OCI-M2 (cell line): ENCODE measurements around the gene NLRC3.
"Not testable (repeated sequence)": the region's sequence is repeated elsewhere in the genome, so short reads cannot be mapped to it uniquely, and the experiment has no call there.

Source experiments
- DNase-seq: peaks from one replicate; lab custom pipeline; 2025; ENCODE audit not compliant: unreplicated experiment; lab: John Stamatoyannopoulos, UW

Gene NLRC3

DNA sequence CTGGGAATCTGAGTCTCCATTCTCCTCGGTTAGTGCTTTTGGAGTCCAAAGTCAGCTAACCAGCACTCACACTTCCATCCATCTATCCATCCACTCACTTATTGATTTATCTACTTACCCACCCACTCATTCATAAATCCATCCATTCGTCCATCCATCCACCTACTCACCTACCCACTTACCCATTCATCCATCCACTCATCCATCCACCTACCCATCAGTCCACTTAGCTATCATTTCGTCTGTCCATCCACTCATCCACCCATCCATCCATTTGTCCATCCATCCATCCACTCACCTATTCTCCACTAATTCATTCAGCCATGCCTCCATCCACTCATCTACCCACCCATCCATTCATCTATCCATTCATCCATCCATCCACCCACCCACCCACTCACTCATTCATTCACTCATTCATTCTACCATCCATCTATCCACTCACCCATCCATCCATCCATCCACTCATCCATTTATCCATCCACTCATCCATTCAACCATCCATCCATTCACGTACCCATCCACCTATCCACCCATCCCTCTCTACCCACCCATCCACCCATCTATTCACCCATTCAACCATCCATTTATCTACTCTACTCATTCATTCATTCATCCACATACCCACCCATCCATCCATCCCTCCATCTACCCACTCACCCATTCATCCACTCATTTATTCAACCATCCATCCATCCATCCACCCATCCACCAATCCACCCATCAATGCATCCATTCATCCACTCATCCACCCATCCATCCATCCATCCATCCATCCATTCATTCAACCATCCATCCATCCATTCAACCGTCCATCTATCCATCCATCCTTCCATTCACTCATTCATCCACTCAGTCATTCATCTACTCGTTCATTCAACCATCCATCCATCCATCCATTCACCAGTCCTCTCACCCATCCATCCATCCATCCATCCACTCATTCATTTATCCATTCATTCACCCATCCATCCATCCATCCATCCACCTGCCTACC, 26.1 kb downstream of the NLRC3 start:
- no peak for DNase-seq

DNA sequence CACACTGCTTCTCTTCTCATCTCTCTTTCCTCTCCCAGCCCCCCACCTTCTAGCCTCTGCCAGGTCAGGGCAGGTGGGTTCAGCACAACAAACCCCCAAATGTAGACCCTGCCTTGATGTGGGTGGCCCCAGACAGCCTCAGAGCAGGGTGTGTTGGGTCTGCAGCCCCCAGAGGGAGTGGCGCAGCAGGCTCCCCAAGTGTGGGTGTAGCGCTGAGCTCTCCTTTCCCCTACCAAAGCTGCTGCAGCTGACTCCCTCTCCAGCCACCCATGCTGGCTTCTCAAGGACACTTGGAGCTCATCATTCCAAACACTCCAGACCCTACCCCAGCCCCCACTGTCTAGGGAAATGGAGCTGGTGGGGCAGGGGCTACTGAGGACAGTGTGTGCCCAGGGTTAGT, 27.3 kb downstream of the NLRC3 start:
- no peak for DNase-seq

DNA sequence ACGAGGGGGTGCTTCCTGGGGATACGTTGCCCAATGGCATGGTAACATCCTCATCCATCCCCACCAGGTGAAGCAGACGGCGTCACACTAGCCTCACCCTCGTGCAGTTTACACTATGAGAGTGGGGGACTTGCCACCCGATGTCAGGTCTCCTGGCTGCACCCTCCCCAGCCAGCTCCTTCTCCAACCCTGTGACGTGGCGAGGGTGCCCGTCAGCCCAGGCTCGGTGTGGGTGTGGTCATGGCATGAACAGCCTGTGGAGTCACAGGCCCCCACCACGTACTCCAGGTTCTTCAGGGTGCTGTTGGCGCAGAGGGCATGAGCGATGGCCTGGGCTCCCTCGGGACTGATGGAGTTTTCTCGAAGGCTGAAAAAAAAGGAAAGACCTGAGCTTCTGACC, 28.3 kb downstream of the NLRC3 start:
- DNase-seq, result no peak

DNA sequence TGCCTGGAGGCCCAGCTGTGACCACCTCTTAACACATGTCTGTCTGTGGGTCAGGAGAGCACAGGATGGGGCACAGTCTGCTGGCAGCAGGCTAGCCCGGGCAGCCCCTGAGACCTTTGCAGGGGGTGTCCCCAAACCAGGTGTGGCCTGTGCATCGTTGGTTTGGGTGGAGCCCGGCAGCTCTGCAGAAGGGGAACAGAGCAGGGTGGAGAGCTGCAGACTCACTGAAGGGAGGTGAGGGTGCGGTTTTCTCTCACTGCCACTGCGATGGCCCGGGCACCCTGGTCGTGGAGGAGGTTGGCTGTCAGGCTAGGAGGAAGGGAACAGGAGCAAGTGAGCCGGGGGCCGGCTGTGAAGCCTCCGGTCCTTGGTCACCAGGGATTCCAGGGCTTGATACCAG, 28.8 kb downstream of the NLRC3 start:
- DNase-seq, result no peak

DNA sequence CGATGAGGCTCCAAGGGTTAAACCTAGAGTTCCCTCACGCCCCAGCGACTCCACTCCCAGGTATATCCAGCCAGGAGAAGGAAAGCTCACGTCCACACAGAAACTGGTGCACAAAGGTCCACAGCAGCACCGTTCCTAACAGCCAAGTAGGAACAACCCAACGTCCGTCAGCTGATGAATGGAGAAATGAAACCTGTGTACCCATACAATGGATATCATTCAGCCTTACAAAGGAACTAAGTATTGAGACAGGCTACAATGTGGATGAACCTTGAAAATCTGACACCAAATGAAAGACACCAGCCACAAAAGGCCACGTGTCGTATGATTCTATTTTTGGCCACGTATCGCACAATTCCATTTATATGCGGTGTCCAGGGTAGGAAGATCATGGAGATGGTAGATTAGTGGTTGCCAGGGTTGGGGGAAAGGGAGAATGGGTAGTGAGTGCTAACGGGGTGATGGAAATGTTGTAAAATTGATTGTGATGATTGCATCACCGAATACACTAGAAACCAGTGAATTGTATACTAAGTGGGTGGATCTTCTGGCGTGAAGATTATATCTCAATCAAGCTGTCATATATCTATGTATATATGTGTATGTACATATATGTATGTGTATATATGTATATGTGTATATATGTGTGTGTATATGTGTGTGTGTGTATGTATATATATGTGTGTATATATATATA, 30.1 kb downstream of the NLRC3 start:
- no peak for DNase-seq

DNA sequence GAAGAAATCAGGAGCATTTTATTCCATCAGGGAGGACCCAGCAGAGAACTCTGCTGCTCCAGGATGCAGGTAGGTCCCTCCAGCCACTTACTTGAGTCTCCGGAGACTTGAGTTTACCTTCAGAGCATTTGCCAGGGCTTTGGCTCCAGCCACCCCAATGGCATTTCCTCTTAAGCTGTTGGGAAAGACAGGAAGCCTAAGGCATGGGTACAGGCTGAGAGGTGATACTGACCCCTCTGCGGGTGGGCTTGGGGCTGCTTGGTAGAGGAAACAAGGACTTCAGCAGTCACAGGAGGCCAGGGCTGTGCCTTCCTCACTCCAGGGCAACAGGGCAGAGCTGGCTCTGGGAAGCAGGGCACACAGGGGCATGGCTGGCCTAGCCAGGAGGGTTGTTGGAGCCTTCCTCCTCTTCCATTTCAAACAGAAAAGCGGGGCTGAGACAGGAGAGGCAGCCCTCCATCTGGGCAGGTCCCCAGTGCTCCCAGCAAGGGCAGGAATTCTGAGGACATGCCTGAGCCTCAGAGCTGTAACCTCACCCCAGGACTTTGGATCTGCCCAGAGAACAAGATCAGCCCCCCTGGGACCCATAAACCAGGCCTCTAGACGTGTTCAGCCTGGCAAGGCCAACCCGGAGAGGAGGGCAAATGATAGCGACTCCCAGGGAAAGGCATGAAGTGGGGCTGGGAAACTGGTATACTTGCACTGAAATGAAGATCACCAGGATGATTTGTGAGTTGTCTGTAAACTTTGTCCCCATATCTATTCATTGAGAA, 34.4 kb downstream of the NLRC3 start:
- no peak for DNase-seq

DNA sequence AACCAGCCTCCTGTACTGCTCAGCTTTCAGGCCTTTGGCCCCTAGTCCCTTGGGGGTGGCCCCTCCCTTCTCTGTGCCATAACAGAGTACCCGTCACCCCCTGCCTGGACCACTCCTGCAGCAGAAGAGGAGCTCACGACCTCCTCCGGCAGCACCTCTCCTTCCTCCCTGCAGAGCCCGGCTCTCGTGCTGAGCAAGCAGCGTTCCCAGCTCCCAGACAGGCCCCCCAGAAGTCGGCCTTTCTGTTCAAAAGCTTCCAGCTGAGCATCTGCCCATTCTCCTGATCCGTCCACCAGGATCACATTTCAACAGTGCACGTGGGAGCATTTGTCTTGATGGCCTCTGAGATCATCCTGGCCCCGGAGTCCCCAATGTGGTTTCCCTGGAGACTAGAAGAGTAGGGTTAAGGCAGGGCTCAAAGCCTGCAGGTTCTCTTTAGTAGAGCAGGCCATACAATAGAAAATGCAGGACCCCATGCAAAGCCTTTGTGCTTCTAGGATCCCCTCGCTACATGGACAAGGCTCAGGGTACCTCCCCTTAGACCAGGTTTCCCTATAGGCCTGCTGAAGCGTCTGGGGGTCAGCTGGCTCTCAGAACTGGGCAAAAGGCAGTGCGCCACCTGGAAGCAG, 35.6 kb downstream of the NLRC3 start:
- no peak for DNase-seq

DNA sequence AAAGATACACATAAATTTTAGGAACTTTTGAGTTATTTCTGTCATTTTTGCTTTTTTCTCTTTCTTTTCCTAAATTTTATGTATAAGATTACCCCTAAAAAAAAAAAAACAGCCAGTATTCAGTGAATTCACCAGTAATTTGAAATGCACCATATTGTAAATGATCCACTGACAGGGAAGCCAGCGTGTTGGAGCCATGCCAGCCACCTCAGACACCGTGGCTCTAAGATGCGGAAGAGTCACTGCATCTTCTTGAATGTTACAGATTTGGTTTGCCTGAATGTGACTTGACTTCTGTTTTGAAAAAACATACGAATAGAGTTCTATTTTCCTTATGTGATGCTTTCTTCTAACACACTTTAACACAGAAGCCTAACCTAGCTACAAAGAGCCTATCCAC, 39.0 kb downstream of the NLRC3 start:
- DNase-seq, result no peak

DNA sequence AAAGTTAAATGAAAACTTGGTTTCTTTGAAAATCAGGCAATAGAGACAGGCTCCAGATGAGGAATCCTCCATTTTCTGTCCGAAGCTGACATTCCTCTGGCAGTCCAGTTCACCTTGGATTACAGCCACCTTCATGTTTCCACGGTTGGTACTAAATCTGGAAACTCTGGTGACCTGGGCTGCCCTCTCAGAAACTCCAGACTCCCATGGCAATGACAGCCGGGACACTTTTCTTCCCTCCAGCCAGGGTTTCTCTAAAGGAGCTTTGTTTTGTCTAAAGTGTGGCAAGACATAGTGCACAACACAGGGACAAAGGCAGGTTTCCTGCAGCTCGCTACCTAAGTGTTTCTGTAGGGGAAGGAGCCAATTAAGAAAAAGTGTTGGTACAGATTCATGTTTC, 40.4 kb downstream of the NLRC3 start:
- DNase-seq, result no peak

DNA sequence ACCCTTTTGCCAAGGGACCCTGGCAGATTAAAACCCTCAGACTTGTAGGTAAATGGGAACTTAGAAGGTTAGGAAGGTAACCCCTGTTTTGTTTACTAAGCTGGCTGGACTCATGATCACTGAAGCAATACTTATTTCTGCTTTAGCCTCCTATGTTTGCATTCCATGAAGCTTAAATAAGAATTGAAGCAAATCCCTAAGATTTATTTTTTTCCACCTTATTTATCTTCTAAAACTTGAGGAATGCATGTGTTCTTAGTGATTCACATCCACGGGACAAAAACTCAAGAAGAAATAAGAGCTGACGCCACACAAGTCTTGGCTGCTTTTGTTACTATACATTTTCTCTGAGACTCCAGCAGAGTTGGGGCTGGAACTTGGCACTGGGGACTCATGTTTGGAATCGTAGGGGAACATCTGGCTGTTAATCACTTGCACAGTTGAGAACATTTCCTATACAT, 40.9 kb downstream of the NLRC3 start:
- no peak for DNase-seq

DNA sequence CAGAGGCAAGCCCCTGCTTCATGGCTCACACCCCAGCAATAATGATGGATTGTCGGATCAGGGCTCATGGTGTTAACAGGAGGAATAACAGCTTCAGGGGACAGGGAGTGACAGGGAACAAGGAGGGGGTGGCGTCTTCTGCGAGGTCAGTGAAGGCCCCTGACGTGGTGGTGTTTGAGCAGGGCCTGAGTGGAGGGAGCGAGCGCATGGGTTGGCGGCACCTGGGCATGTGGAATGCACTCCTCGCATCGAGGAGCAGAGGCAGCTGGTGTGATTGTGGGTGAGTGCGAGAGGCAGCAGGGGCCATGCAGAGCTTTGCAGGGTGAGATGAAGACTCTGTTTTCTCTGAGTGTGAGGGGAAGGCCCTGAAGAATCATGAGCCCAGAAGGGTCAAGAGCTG, 43.1 kb downstream of the NLRC3 start:
- DNase-seq, result no peak

DNA sequence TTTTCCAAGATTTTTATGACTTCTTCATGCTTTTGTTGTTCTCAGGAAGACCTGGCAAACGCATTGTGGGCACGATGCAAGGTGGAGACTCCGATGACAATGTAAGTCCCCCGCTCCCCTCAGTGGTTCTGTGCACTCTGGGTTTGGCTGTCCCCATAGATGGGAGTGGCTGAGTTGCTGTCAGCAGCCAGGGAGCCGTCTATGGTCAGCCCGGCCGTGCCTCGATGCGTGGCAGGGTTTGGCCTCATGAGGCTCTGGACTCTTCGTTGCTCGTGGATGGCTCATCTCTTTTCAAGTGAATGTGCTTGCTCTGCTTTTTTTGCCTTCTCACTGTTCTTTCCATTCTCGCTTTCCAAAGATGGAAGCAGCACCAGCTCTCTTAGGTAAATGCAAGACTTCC, 44.5 kb downstream of the NLRC3 start:
- DNase-seq, result no peak

DNA sequence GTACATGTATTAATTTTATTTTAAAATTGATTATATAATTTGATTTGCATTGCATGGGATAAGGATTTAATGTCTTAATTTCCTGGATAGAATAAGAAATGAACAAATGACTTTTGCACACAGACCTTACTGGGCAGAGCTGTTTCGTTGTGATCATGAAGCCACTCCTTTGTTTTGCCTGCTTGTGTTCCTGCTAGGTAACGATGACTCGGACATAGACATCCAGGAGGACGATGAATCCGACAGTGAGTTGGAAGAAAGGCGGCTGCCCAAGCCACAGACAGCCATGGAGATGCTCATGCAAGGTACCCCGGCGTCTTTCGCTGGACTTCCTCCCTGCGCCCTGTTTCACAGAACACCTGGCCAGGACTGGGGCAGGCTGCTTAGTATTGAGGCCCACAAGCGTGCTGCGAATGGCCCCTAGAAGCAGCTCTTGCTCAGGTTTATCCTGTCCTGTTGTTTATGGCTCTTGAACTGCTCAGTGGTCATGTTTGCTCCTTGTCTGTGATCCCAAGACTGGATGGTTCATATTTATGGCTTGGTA, 46.8 kb downstream of the NLRC3 start:
- DNase-seq, result no peak

DNA sequence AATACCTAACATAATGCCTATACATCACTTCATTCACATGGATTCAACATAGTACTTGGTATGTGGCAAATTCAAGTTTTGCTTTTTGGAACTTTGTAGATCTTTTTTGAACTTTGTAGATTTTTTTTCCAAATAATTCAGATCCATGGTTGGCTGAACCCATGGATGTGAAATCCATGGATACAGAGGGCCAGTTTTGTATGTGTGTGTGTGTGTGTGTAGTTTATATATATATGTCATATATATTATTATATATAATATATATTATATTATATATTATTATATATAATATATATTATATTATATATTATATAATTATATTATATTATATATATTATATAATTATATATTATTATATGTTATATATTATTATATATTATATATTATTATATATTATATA, 48.0 kb downstream of the NLRC3 start:
- no peak for DNase-seq

DNA sequence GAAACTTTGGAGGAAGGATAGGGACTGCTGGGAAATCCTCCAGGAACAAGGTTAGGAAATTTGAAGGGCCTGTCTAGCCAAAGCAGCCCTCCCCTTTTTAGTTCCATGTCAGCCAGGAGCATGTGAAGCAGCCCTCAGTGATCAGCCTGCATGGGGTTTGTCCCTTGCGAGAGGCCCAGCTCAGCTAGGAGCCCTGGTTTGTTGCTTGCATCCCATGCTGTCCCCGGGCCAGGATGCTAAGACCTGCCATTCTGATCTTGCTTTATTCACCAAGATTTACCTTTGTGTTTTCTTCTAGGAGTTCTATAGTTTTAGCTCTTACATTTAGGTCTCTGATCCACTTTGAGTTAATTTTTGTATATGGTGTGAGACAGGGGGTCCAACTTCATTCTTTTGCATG, 48.8 kb downstream of the NLRC3 start:
- no peak for DNase-seq

DNA sequence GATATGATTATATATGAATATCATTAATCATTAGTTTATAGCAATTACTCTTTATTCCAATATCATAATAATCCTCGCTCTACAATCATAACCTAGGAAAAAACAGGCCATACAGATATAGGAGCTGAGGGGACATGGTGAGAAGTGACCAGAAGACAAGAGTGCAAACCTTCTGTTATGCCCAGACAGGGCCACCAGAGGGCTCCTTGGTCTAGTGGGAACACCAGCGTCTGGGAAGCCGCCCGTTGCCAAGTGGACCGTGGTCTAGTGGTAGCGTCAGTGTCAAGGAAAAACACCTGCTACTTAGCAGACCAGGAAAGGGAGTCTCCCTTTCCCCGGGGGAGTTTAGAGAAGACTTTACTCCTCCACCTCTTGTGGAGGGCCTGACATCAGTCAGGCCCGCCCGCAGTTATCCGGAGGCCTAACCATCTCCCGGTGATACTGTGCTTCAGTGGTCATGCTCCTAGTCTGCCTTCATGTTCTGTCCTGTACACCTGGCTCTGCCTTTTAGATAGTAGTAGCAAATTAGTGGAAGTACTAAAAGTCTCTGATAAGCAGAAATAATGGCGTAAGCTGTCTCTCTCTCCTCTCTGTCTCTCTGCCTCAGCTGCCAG, 49.9 kb downstream of the NLRC3 start:
- DNase-seq, result not testable (repeated sequence)

DNA sequence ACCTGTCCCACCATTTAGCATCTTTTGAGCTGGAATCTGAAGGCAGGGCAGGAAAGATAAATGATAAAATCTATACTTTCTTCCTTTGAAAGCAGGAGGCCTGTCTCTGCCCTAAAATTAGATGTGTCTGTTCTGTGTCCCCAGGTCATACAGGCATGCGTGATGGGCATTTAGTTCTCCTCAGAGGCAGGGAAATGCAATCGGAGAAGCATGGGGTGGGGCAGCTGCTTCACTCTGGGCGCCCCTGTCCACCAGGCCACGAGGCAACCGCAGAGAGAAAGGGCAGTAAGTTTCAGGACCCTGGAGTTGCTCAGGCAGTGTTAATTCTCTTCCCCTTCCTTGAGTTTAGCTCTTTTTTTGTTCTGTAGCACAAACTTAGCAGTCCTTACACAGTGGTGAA, 51.3 kb downstream of the NLRC3 start:
- DNase-seq, result no peak

DNA sequence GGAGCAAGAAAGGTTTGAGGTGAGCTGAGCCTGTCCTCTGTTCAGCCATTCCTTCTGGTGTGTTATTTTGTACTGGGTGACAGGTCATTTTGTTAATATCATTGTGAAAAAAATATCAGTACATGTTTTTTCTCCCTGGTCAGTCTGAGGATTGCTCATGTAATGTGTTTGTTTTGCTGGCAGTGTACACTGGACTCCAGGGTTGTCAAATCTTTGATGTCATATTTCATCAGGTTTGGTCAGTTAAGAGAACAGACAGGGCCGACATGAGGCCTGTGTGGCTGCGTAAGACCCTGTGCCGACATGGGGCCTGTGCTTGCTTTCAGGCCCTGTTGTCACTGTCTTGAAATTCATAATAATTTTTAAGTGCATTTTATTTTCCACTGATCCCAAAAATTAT, 53.9 kb downstream of the NLRC3 start:
- DNase-seq, result no peak

DNA sequence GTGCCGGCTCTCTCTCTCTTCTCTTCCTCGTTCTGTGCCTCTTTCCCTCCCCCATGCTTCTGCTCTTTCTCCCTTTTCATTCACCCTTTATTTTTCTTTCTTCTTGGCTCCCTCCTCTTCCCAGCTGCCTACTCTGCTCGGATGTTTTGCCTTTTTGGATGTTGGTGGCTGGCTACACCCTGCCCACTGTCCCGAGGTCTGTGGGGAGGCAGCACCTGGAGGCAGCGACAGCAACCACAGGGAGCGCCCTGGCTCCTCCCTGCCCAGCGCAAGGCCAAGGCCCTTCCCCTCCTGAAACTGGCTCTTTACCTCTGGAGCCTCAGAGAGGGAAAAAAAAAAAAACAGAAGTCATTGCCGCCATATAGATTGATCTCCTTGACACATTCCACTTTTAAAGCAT, 56.4 kb downstream of the NLRC3 start:
- no peak for DNase-seq

DNA sequence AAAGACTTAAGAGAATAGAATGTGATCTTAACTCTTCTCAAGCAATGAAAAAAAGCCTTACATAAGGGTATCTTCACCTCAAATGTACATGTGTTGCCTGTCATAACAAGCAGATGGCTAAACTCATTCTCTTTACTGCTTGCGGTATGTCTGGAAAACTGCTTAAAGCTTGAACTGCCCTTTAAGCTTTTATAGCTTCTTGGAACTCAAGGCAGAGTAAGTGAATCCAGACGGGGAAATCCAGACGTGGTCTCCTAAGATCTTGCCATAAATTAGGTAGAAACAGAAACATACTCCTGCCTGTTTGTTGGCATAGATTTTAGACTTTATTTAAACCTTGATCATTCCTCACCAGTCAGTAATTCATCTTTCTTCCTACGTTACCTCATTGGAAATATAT, 56.8 kb downstream of the NLRC3 start:
- no peak for DNase-seq
